ENCODE results near the gene IFNW1.
A peak's percentile ranks its signal among the peaks of the same experiment; 100 is the strongest.

IFNW1 gene

DNA sequence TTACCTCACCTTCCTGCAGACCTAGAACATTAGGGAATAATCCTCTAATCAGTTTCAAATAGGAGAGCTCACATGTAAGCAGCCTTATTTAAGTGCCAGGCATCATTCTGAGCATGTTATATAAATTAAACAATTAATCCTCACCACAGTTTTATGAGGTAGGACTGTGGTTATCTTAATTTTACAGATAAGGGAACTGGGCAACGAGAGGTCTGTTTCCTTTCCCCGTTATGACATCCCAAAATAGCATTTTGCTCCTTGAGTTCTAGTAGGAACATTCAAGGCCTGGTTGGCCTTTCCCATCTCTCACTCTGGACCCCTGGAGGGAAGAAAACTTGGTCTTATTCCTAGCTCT lies 44.8 kb downstream of the IFNW1 start:
- Histone ChIP-seq H3K9me3 (ENCODE audit: control insufficient read depth, insufficient read depth, low read length) (peaks cover 13% of the 10 kb centered on the region; the same call in 1 of the 2 replicates), H3K79me2 (ENCODE audit: control insufficient read depth, low read length) (no peaks in the 10 kb centered on the region), H4K20me1 (ENCODE audit: control insufficient read depth, insufficient read depth, low read depth, low read length) (no peaks in the 10 kb centered on the region), H3K27ac (ENCODE audit: low read depth, low read length) (no peak overlapping the region), H3K4me2 (ENCODE audit: low read length) (peak overlapping the region; percentile 48), H3K4me3 (ENCODE audit: low read length) (peak overlapping the region; percentile 33; the same call in 1 of the 2 replicates), H3K27me3 (ENCODE audit: control insufficient read depth, low read length) (no peaks in the 10 kb centered on the region), H3F3A (ENCODE audit: control insufficient read depth, insufficient read depth) (peaks cover 18% of the 10 kb centered on the region), H3K9me2 (replicated peaks; ENCODE audit: control insufficient read depth, low read length) (no peaks in the 10 kb centered on the region), H3K4me1 (ENCODE audit: control insufficient read depth, low read length) (peaks cover 42% of the 10 kb centered on the region), H3K36me3 (ENCODE audit: control insufficient read depth, low read length) (no peaks in the 10 kb centered on the region)
- TF ChIP-seq EZH2phosphoT487 (IDR thresholded peaks at IDR 0.05; ENCODE audit: borderline replicate concordance, low read length) = no peak
- TF ChIP-seq, protein P1, sequence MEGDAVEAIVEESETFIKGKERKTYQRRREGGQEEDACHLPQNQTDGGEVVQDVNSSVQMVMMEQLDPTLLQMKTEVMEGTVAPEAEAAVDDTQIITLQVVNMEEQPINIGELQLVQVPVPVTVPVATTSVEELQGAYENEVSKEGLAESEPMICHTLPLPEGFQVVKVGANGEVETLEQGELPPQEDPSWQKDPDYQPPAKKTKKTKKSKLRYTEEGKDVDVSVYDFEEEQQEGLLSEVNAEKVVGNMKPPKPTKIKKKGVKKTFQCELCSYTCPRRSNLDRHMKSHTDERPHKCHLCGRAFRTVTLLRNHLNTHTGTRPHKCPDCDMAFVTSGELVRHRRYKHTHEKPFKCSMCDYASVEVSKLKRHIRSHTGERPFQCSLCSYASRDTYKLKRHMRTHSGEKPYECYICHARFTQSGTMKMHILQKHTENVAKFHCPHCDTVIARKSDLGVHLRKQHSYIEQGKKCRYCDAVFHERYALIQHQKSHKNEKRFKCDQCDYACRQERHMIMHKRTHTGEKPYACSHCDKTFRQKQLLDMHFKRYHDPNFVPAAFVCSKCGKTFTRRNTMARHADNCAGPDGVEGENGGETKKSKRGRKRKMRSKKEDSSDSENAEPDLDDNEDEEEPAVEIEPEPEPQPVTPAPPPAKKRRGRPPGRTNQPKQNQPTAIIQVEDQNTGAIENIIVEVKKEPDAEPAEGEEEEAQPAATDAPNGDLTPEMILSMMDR (IDR thresholded peaks at IDR 0.05; ENCODE audit: low read depth, low read length, poor library complexity, severe bottlenecking) = no peak

- Histone ChIP-seq H3K9me2 (replicated peaks; ENCODE audit: control insufficient read depth, low read length) (no peaks in the 10 kb centered on the region), H3K4me3 (ENCODE audit: low read length) (0 out of 2 replicates have a peak overlapping the region, but pooled peaks have one; percentile 10), H3K9me3 (ENCODE audit: control insufficient read depth, insufficient read depth, low read length) (peaks cover 13% of the 10 kb centered on the region; the same call in 1 of the 2 replicates), H3K36me3 (ENCODE audit: control insufficient read depth, low read length) (no peaks in the 10 kb centered on the region), H3K4me1 (ENCODE audit: control insufficient read depth, low read length) (peaks cover 41% of the 10 kb centered on the region), H3F3A (ENCODE audit: control insufficient read depth, insufficient read depth) (peaks cover 18% of the 10 kb centered on the region), H3K4me2 (ENCODE audit: low read length) (peak overlapping the region; percentile 22; the same call in 1 of the 2 replicates), H3K79me2 (ENCODE audit: control insufficient read depth, low read length) (no peaks in the 10 kb centered on the region), H3K27ac (ENCODE audit: low read depth, low read length) (no peak overlapping the region), H4K20me1 (ENCODE audit: control insufficient read depth, insufficient read depth, low read depth, low read length) (no peaks in the 10 kb centered on the region), H3K27me3 (ENCODE audit: control insufficient read depth, low read length) (no peaks in the 10 kb centered on the region)
- TF ChIP-seq, protein P1 (IDR thresholded peaks at IDR 0.05; ENCODE audit: low read depth, low read length, poor library complexity, severe bottlenecking) = no peak
- TF ChIP-seq EZH2phosphoT487 (IDR thresholded peaks at IDR 0.05; ENCODE audit: borderline replicate concordance, low read length) = no peak
Measured at GRCh38 chr9:21096172-21096900, 45.3 kb downstream of the IFNW1 start.

DNA sequence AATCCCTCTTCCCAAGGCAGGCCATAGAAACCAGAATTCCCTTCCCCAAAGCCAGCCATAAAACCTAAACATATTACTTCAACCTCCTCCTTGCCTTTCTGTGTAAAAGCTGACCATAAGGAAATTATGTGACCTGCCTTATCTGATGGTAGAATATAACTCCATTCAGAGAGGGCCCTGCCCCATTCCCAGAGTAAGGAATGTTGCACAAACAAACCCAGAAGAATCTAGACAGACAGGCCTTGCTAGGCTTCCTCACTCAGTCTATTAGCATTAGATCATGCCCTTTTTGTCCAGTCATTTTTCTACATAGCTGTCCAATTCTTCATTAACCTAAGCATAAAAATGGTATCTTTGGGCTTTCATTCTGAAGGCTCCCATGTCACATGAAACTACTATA lies 46.1 kb downstream of the IFNW1 start:
- Histone ChIP-seq H3K27me3 (ENCODE audit: control insufficient read depth, low read length) (no peaks in the 10 kb centered on the region), H3K9me2 (replicated peaks; ENCODE audit: control insufficient read depth, low read length) (no peaks in the 10 kb centered on the region), H3K9me3 (ENCODE audit: control insufficient read depth, insufficient read depth, low read length) (peaks cover 13% of the 10 kb centered on the region; the same call in 1 of the 2 replicates), H3K4me3 (ENCODE audit: low read length) (no peak overlapping the region), H3K4me1 (ENCODE audit: control insufficient read depth, low read length) (peaks cover 33% of the 10 kb centered on the region), H3K79me2 (ENCODE audit: control insufficient read depth, low read length) (no peaks in the 10 kb centered on the region), H3K36me3 (ENCODE audit: control insufficient read depth, low read length) (no peaks in the 10 kb centered on the region), H3K4me2 (ENCODE audit: low read length) (no peak overlapping the region), H4K20me1 (ENCODE audit: control insufficient read depth, insufficient read depth, low read depth, low read length) (no peaks in the 10 kb centered on the region), H3F3A (ENCODE audit: control insufficient read depth, insufficient read depth) (peaks cover 18% of the 10 kb centered on the region), H3K27ac (ENCODE audit: low read depth, low read length) (no peak overlapping the region)
- no peak for TF ChIP-seq EZH2phosphoT487 (IDR thresholded peaks at IDR 0.05; ENCODE audit: borderline replicate concordance, low read length)
- TF ChIP-seq, protein P1 (IDR thresholded peaks at IDR 0.05; ENCODE audit: low read depth, low read length, poor library complexity, severe bottlenecking) = no peak
